Breast epithelium (tissue), 4 donors: Measurements from ENCODE around the gene PHACTR1. TPM values are rescaled to one million over a fixed set of nuclear protein-coding genes. Genes with fewer than 3 reads are reported as not detected.

Experiments used
- DNase-seq, 2 donors: peaks; one replicate each; pipeline ENCODE4 v3.0.0-alpha.2; 2019; ENCODE audit warnings: low spot score in 2 of 2
- H3K27ac ChIP-seq, 2 donors: fragments of 200-600 bp; sonication (generic) in 1 of 2; one replicate each; pipeline ENCODE4 v1.5.1; 2016 to 2019; ENCODE audit warnings: mild to moderate bottlenecking in 1 of 2
- H3K27me3 ChIP-seq, 2 donors: fragments of 200-600 bp; sonication (generic) in 1 of 2; one replicate each; pipeline versions ENCODE4 v1.5.1 to v1.6.0; 2017 to 2019; ENCODE audit warnings: control low read depth in 1 of 2, mild to moderate bottlenecking in 1 of 2
- H3K36me3 ChIP-seq: fragments of 200-600 bp; one replicate; pipeline ENCODE4 v1.5.1; 2019
- H3K4me1 ChIP-seq, 2 donors: fragments of 200-600 bp; sonication (generic); one replicate each; pipeline ENCODE4 v1.5.1; 2016 to 2019; ENCODE audit warnings: control low read depth in 1 of 2
- H3K4me3 ChIP-seq, 3 donors: fragments of 200-600 bp; sonication (generic); 1 replicate in 2 of 3; 2 replicates in 1 of 3; pipeline ENCODE4 v1.5.1; 2016 to 2019; ENCODE audit warnings: mild to moderate bottlenecking in 3 of 3, moderate library complexity in 2 of 3
- H3K9me3 ChIP-seq, 2 donors: fragments of 200-600 bp; sonication (generic) in 1 of 2; one replicate each; pipeline ENCODE4 v1.5.1; 2016 to 2019; ENCODE audit warnings: control low read depth in 1 of 2
- POLR2A ChIP-seq: fragments of 450-650 bp; IDR thresholded peaks from one replicate; pipeline ENCODE4 v1.6.1; 2016; ENCODE audit warnings: antibody characterized with exemption, mild to moderate bottlenecking, moderate library complexity
- POLR2AphosphoS5 ChIP-seq, 3 donors: sonication (generic); formaldehyde crosslinking; IDR thresholded peaks; one replicate each; pipeline ENCODE4 v1.6.1; 2017; ENCODE audit warnings: antibody characterized with exemption in 3 of 3
- intact Hi-C: fragments of 100-400 bp; cut with DNase I; formaldehyde crosslinking; loops from one replicate; pipeline ENCODE4 v1.15.1; 2023; ENCODE audit warnings: low total_unique reads
- total RNA-seq, 3 donors: library from RNA; depleted of rRNA; stranded (reverse); fragments of >200 nt; gene quantifications; one replicate each; pipeline ENCODE4 v1.1.0, GENCODE V29; 2016
- TF ChIP-seq, protein P1 (sequence below), 3 donors: fragments of 450-650 bp; IDR thresholded peaks; one replicate each; pipeline ENCODE4 v1.5.1; 2016 to 2017; ENCODE audit warnings: antibody characterized with exemption in 3 of 3, mild to moderate bottlenecking in 3 of 3, moderate library complexity in 3 of 3

The PHACTR1 gene
- total RNA-seq, 3 donors from 2014 or later: 4.1 to 5.6 (median 4.6) TPM

DNA sequence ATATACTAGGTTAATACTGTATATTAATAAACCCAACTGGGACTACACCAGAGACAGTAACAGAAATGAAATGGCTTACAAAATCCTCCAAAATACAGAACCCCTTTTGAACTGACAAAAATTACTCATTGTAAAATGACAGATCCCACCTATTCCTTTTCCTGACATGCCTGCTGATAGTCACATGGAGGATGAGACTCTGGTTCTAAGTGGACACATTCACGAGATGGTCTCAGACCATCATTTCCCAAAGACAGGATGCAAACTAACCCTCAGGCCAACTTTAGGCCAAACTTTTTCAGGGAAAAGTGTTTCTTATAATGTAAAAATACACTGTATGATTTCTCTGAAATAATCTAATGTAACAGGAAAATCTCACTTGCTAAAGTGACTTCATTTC is 589.2 kb downstream of the PHACTR1 start:
- H3K4me3 ChIP-seq: no peak overlapping the region
- intact Hi-C loops: no loop called here
- no peak overlapping the region for H3K27ac ChIP-seq

DNA sequence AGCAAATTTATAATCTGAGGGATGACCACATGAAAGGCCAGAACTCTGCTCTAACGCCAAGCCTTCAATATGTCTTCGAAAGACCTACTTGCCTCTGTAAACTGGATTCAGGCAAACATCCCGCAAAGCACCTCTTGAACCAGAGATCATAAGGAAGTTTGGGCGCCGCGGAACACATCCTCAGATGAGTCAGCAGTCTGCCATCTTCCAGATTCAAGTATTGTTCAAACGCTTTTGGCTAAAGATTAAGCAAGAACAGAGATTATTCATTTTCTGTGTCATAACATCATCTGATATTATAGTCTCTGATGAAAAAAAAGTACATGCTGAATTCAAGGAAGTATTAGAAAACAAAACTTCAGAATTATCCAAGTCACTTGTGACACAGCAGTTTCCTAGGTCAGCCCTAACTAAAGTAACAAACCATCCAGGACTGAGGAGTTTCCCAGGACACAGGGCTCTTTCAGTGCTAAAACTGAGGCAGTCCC is 591.0 kb downstream of the PHACTR1 start:
- Histone ChIP-seq H3K27ac (no peak overlapping the region), H3K36me3 (no peaks in the 10 kb centered on the region), H3K4me3 (no peak overlapping the region), H3K27me3 (no peaks in the 10 kb centered on the region), H3K9me3 (no peaks in the 10 kb centered on the region), H3K4me1 (no peaks in the 10 kb centered on the region)
- TF ChIP-seq POLR2AphosphoS5 (IDR thresholded peaks at IDR 0.05): no peak
- TF ChIP-seq, protein P1, sequence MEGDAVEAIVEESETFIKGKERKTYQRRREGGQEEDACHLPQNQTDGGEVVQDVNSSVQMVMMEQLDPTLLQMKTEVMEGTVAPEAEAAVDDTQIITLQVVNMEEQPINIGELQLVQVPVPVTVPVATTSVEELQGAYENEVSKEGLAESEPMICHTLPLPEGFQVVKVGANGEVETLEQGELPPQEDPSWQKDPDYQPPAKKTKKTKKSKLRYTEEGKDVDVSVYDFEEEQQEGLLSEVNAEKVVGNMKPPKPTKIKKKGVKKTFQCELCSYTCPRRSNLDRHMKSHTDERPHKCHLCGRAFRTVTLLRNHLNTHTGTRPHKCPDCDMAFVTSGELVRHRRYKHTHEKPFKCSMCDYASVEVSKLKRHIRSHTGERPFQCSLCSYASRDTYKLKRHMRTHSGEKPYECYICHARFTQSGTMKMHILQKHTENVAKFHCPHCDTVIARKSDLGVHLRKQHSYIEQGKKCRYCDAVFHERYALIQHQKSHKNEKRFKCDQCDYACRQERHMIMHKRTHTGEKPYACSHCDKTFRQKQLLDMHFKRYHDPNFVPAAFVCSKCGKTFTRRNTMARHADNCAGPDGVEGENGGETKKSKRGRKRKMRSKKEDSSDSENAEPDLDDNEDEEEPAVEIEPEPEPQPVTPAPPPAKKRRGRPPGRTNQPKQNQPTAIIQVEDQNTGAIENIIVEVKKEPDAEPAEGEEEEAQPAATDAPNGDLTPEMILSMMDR (IDR thresholded peaks at IDR 0.05): no peak
- no peak for TF ChIP-seq POLR2A
- intact Hi-C loops: no loop called here
- DNase-seq: no peak

More for the DNA sequence above, 589.2 kb downstream of the PHACTR1 start:
- no peaks in the 10 kb centered on the region for H3K36me3 ChIP-seq
- no peak for DNase-seq
- H3K4me1 ChIP-seq: no peaks in the 10 kb centered on the region
- TF ChIP-seq POLR2AphosphoS5 (IDR thresholded peaks at IDR 0.05) (no peak), POLR2A (no peak)
- TF ChIP-seq, protein P1 (IDR thresholded peaks at IDR 0.05): no peak
- H3K27me3 ChIP-seq: no peaks in the 10 kb centered on the region
- no peaks in the 10 kb centered on the region for H3K9me3 ChIP-seq

DNA sequence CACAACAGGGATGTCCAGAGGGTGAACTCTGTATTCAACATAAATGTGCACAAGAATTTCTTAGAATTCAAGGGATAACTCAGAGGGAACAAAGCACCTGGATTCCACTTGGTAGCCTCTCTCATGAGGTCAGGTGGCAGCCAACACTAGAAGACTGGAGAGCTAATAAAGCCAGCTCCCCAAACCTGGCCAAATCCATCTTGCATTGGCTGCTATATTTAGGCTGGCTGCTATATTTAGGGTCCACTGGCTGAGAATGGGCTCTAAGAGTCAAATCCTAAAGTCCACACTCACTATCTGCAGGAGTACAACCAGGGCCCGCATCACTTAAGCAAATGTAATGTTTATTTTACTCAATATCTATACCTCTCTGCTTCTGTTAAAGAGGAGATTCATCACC is 591.8 kb downstream of the PHACTR1 start:
- TF ChIP-seq POLR2AphosphoS5 (IDR thresholded peaks at IDR 0.05) (no peak), POLR2A (no peak)
- TF ChIP-seq, protein P1 (IDR thresholded peaks at IDR 0.05): no peak
- Histone ChIP-seq H3K36me3 (no peaks in the 10 kb centered on the region), H3K9me3 (no peaks in the 10 kb centered on the region), H3K4me1 (no peaks in the 10 kb centered on the region), H3K27me3 (no peaks in the 10 kb centered on the region), H3K4me3 (no peak overlapping the region), H3K27ac (no peak overlapping the region)
- DNase-seq: no peak
- intact Hi-C loops: no loop called here

DNA sequence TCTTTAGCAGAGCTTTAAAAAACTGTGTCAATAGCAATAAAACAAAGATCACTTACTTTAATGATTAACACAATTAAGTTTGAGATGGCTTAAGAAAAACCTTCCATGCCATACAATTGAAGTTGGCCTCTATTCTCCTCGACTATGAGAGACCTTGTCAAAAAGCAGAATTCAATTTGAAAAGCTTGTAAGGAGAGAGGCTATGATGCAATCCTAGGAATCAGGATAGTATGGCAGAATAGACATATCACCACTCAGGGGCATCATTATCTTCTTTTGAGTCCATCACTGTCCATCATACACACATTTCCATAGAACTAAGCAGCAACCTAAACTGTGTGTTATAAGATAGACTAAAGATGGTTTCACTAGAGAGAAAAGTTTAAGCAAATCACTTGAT is 594.6 kb downstream of the PHACTR1 start:
- Histone ChIP-seq H3K4me1 (no peaks in the 10 kb centered on the region), H3K36me3 (no peaks in the 10 kb centered on the region), H3K4me3 (no peak overlapping the region), H3K27me3 (no peaks in the 10 kb centered on the region), H3K9me3 (no peaks in the 10 kb centered on the region), H3K27ac (no peak overlapping the region)
- DNase-seq: no peak
- intact Hi-C loops: no loop called here
- TF ChIP-seq POLR2AphosphoS5 (IDR thresholded peaks at IDR 0.05) (no peak), POLR2A (no peak)
- TF ChIP-seq, protein P1 (IDR thresholded peaks at IDR 0.05): no peak

DNA sequence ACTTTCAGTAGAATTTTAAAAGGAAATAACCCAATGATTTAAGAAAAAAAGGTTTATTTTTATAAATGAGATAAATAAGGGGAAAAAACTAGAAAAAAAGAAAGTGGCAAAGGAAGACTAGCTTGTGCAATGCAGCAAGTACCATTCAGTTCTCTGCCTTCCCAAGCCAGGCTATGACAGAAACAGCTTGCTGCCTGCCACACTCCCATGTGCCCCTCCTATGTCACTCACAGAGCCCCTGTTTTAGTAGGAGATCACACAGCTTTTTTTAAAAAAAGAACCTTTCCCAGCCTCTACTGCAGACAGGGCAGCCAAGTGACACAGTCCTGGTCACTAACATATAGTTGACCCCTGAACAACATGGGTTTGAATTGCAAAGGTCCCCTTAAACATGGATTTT is 598.2 kb downstream of the PHACTR1 start:
- DNase-seq: no peak
- H3K27ac ChIP-seq: no peak overlapping the region
- intact Hi-C loops: no loop called here
- no peaks in the 10 kb centered on the region for H3K9me3 ChIP-seq
- no peaks in the 10 kb centered on the region for H3K4me1 ChIP-seq
- H3K4me3 ChIP-seq: no peak overlapping the region
- no peaks in the 10 kb centered on the region for H3K27me3 ChIP-seq
- TF ChIP-seq, protein P1 (IDR thresholded peaks at IDR 0.05): no peak
- no peak for TF ChIP-seq POLR2A
- no peak for TF ChIP-seq POLR2AphosphoS5 (IDR thresholded peaks at IDR 0.05)
- no peaks in the 10 kb centered on the region for H3K36me3 ChIP-seq
